ENCODE measurements around the gene GOLIM4. TPM values are rescaled to one million over a fixed set of nuclear protein-coding genes. Genes with fewer than 3 reads are reported as not detected.

GOLIM4 gene
- total and polyA plus RNA-seq, 2 of the 13 experiments (the other 11 are each of a cell fraction or from before 2014, with no cell fraction given) = 10.9 to 47.7 TPM

DNA sequence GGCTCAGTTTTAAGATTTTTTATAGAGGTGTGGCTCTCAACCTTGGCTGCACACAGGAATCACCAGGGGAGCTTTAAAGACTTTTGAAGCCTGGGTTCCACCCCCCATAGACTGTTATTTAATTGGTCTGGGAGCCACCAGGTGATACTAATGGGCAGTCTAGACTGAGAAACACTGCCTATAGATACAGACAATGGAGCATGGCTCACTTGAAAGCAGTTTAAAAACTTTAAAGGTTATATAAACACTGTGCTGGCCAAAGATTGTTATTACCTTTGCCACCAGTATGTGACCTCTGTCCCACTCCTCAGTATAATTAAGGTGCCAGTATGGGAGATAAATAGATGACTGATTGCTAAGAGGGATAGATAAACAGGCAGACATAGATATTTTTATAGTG lies 3.8 kb downstream of the GOLIM4 start (continued):
- TF ChIP-seq NFAT5 (CRISPR knock-in tag; IDR thresholded peaks at IDR 0.05) (no peak), ZNF713 (CRISPR knock-in tag; IDR thresholded peaks at IDR 0.05) (no peak), ZNF547 (CRISPR knock-in tag; IDR thresholded peaks at IDR 0.05) (no peak), XBP1 (CRISPR knock-in tag; IDR thresholded peaks at IDR 0.05) (no peak), ZNF230 (CRISPR knock-in tag; IDR thresholded peaks at IDR 0.05) (no peak), SP140L (CRISPR knock-in tag; IDR thresholded peaks at IDR 0.05; ENCODE audit: borderline replicate concordance) (no peak), ZNF891 (CRISPR knock-in tag; IDR thresholded peaks at IDR 0.05) (no peak), SNAI1 (CRISPR knock-in tag; IDR thresholded peaks at IDR 0.05; ENCODE audit: borderline replicate concordance) (no peak), ZNF549 (CRISPR knock-in tag; IDR thresholded peaks at IDR 0.05) (no peak), THRA (CRISPR knock-in tag; IDR thresholded peaks at IDR 0.05; ENCODE audit: borderline replicate concordance) (no peak)
- TF ChIP-seq, protein P1, sequence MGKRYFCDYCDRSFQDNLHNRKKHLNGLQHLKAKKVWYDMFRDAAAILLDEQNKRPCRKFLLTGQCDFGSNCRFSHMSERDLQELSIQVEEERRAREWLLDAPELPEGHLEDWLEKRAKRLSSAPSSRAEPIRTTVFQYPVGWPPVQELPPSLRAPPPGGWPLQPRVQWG (CRISPR knock-in tag; IDR thresholded peaks at IDR 0.05; ENCODE audit: borderline replicate concordance, low read depth) = no peak
- TF ChIP-seq, protein P2, sequence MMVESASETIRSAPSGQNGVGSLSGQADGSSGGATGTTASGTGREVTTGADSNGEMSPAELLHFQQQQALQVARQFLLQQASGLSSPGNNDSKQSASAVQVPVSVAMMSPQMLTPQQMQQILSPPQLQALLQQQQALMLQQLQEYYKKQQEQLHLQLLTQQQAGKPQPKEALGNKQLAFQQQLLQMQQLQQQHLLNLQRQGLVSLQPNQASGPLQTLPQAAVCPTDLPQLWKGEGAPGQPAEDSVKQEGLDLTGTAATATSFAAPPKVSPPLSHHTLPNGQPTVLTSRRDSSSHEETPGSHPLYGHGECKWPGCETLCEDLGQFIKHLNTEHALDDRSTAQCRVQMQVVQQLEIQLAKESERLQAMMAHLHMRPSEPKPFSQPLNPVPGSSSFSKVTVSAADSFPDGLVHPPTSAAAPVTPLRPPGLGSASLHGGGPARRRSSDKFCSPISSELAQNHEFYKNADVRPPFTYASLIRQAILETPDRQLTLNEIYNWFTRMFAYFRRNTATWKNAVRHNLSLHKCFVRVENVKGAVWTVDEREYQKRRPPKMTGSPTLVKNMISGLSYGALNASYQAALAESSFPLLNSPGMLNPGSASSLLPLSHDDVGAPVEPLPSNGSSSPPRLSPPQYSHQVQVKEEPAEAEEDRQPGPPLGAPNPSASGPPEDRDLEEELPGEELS (CRISPR knock-in tag; IDR thresholded peaks at IDR 0.05) = peak; percentile 51
- TF ChIP-seq, protein P3, sequence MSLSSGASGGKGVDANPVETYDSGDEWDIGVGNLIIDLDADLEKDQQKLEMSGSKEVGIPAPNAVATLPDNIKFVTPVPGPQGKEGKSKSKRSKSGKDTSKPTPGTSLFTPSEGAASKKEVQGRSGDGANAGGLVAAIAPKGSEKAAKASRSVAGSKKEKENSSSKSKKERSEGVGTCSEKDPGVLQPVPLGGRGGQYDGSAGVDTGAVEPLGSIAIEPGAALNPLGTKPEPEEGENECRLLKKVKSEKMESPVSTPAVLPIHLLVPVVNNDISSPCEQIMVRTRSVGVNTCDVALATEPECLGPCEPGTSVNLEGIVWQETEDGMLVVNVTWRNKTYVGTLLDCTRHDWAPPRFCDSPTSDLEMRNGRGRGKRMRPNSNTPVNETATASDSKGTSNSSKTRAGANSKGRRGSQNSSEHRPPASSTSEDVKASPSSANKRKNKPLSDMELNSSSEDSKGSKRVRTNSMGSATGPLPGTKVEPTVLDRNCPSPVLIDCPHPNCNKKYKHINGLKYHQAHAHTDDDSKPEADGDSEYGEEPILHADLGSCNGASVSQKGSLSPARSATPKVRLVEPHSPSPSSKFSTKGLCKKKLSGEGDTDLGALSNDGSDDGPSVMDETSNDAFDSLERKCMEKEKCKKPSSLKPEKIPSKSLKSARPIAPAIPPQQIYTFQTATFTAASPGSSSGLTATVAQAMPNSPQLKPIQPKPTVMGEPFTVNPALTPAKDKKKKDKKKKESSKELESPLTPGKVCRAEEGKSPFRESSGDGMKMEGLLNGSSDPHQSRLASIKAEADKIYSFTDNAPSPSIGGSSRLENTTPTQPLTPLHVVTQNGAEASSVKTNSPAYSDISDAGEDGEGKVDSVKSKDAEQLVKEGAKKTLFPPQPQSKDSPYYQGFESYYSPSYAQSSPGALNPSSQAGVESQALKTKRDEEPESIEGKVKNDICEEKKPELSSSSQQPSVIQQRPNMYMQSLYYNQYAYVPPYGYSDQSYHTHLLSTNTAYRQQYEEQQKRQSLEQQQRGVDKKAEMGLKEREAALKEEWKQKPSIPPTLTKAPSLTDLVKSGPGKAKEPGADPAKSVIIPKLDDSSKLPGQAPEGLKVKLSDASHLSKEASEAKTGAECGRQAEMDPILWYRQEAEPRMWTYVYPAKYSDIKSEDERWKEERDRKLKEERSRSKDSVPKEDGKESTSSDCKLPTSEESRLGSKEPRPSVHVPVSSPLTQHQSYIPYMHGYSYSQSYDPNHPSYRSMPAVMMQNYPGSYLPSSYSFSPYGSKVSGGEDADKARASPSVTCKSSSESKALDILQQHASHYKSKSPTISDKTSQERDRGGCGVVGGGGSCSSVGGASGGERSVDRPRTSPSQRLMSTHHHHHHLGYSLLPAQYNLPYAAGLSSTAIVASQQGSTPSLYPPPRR (CRISPR knock-in tag; IDR thresholded peaks at IDR 0.05; ENCODE audit: borderline replicate concordance) = 0 out of 2 replicates have a peak, but pooled peaks have one; percentile 44

All from HepG2 (cell line).